Ovary (tissue), 3 donors: Measurements from ENCODE around the gene UBE2L5.

Experiments used
- EP300 ChIP-seq: sonication (generic); formaldehyde crosslinking; IDR thresholded peaks from one replicate; pipeline ENCODE4 v1.6.1; 2017; ENCODE audit warnings: antibody characterized with exemption
- POLR2A ChIP-seq: fragments of 450-650 bp; IDR thresholded peaks from one replicate; pipeline ENCODE4 v1.6.1; 2017; ENCODE audit warnings: antibody characterized with exemption, mild to moderate bottlenecking, moderate library complexity
- TF ChIP-seq, protein P1 (sequence below), 3 donors: fragments of 450-650 bp in 2 of 3; fragments of 200-600 bp in 1 of 3; IDR thresholded peaks; one replicate each; pipeline versions ENCODE4 v1.5.1 to v1.8.0; 2016 to 2022; ENCODE audit warnings: antibody characterized with exemption in 3 of 3, mild to moderate bottlenecking in 1 of 3
- donor health status: DM: no; HTN: no; CAD: no.

DNA sequence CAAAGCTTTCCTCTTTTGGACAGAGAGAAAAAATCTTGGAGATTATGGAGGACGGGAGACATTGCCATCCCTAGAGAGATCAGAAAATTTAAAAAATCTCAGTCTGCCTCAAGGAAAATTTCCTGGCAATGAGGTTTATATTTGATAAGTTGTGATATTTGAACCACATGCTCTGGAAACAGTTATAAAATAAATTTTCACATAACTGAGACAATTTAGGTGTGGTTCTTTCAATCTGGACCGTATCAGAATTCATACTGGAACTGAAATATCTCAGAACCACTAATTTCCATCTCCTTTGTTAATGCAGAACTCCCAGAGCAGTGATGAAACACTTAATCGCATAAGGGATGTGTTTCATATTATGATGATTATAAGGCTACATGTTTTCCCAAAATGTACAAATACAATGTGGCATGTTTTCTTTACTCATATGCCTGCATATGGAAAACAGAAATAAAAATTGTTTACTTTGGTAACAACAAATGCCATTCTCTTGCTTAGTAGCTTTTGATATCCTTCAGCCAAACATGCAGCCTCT is 13.7 kb downstream of the UBE2L5 start:
- TF ChIP-seq, protein P1, sequence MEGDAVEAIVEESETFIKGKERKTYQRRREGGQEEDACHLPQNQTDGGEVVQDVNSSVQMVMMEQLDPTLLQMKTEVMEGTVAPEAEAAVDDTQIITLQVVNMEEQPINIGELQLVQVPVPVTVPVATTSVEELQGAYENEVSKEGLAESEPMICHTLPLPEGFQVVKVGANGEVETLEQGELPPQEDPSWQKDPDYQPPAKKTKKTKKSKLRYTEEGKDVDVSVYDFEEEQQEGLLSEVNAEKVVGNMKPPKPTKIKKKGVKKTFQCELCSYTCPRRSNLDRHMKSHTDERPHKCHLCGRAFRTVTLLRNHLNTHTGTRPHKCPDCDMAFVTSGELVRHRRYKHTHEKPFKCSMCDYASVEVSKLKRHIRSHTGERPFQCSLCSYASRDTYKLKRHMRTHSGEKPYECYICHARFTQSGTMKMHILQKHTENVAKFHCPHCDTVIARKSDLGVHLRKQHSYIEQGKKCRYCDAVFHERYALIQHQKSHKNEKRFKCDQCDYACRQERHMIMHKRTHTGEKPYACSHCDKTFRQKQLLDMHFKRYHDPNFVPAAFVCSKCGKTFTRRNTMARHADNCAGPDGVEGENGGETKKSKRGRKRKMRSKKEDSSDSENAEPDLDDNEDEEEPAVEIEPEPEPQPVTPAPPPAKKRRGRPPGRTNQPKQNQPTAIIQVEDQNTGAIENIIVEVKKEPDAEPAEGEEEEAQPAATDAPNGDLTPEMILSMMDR (IDR thresholded peaks at IDR 0.05) = no peak
- TF ChIP-seq POLR2A = no peak
- no peak for TF ChIP-seq EP300
